Heart left ventricle (tissue), 13 donors: ENCODE results near the gene AP1G2.

Experiments
- POLR2A ChIP-seq, 2 donors: fragments of 450-650 bp; IDR thresholded peaks; one replicate each; pipeline ENCODE4 v1.6.1; 2017; ENCODE audit warnings: antibody characterized with exemption in 2 of 2, mild to moderate bottlenecking in 2 of 2, moderate library complexity in 2 of 2
- TF ChIP-seq, protein P1 (sequence below), 12 donors: fragments of 200-600 bp; sonication (generic) in 4 of 12; IDR thresholded peaks; one replicate each; pipeline versions ENCODE4 v1.5.0 to v1.8.0; 2018 to 2022; ENCODE audit warnings: antibody characterized with exemption in 12 of 12, mild to moderate bottlenecking in 5 of 12
- donor health status: ischemic (EF 13 %, LVEDD 7.1; RV severe dilation, severe dysfunction).
- donor health status: DM: no; HTN: yes; CAD: no.
- donor health status: DM: no; HTN: no; CAD: no.
- donor health status: ischemic (EF 25% LVEDD 6.9; RV normal size, moderate dysfunction).
- donor health status: ischemic (EF 25% LVEDD 5.7; RV mildly dilated, moderate dysfunction).
- donor health status: ischemic (EF 35%, LVEDD 5.7; RV mildly dilated, moderate dysfunction).
- donor health status: nonischemic (EF 11% LVEDD 7.7; RV severe dilation, severe dysfunction).
- donor health status: DM: yes; HTN: yes; CAD: no.
- donor health status: PGD.
- donor health status: ischemic (EF 29% LVEDD 5.4; RV normal size, mild dysfunction).
- donor health status: nonischemic (EF 23%, LVEDD 6.1; RV moderate dilation, normal function).

GRCh38 chr14:23535943-23536342, 31.6 kb downstream of the AP1G2 start:
- TF ChIP-seq POLR2A (IDR thresholded peaks at IDR 0.05): no peak
- TF ChIP-seq, protein P1, sequence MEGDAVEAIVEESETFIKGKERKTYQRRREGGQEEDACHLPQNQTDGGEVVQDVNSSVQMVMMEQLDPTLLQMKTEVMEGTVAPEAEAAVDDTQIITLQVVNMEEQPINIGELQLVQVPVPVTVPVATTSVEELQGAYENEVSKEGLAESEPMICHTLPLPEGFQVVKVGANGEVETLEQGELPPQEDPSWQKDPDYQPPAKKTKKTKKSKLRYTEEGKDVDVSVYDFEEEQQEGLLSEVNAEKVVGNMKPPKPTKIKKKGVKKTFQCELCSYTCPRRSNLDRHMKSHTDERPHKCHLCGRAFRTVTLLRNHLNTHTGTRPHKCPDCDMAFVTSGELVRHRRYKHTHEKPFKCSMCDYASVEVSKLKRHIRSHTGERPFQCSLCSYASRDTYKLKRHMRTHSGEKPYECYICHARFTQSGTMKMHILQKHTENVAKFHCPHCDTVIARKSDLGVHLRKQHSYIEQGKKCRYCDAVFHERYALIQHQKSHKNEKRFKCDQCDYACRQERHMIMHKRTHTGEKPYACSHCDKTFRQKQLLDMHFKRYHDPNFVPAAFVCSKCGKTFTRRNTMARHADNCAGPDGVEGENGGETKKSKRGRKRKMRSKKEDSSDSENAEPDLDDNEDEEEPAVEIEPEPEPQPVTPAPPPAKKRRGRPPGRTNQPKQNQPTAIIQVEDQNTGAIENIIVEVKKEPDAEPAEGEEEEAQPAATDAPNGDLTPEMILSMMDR (IDR thresholded peaks at IDR 0.05): no peak
